PFSK-1 (cell line): ENCODE results near the gene OR52E1. TPM values are rescaled to one million over a fixed set of nuclear protein-coding genes. Genes with fewer than 3 reads are reported as not detected.

Source experiments
- FOXP2 ChIP-seq: optimal IDR thresholded peaks from 2 replicates; pipeline ENCODE3; 2011; ENCODE audit warnings: borderline replicate concordance, control low read depth, inconsistent platforms; ENCODE audit not compliant: insufficient read depth; ENCODE audit errors: extremely low read length, extremely low read depth
- POLR2AphosphoS5 ChIP-seq: IDR thresholded peaks from 2 replicates; pipeline ENCODE4 v1.6.1; 2012; ENCODE audit warnings: low read depth, mild to moderate bottlenecking, control low read depth, low read length, moderate library complexity
- REST ChIP-seq, 2 experiments: IDR thresholded peaks; 2 replicates each; pipeline versions ENCODE4 v1.6.1 to v1.8.0; 2011 to 2012; ENCODE audit warnings: low read depth in 2 of 2, low read length in 2 of 2, control low read depth in 1 of 2, inconsistent platforms in 1 of 2, mild to moderate bottlenecking in 1 of 2, moderate library complexity in 1 of 2; ENCODE audit not compliant: insufficient read depth in 1 of 2
- SIN3A ChIP-seq: IDR thresholded peaks from 2 replicates; pipeline ENCODE4 v1.6.1; 2012; ENCODE audit warnings: mild to moderate bottlenecking, low read length, moderate library complexity, borderline replicate concordance; ENCODE audit not compliant: insufficient read depth
- TAF1 ChIP-seq: IDR thresholded peaks from 2 replicates; pipeline ENCODE4 v1.6.1; 2012; ENCODE audit warnings: low read length, control low read depth, borderline replicate concordance; ENCODE audit not compliant: insufficient read depth
- polyA plus RNA-seq: library from polyadenylated mRNA; unstranded; fragments of >200 nt; gene quantifications from one replicate; pipeline ENCODE4 v1.2.1, GENCODE V29; 2012; ENCODE audit warnings: low read depth, missing spikeins; ENCODE audit not compliant: insufficient read length

The OR52E1 gene
- polyA plus RNA-seq: not detected

- TF ChIP-seq FOXP2 (no peak), TAF1 (no peak), SIN3A (no peak), REST (IDR thresholded peaks at IDR 0.05; ENCODE audit: insufficient read depth in 1 of 2, low read depth in 2 of 2, low read length in 2 of 2) (no peak), POLR2AphosphoS5 (no peak)
Measured at GRCh38 chr11:5069272-5069671, at the start of gene OR52E1. TSS of gene OR52E1 (plus strand) at chr11:5069572.

- TF ChIP-seq REST (IDR thresholded peaks at IDR 0.05; ENCODE audit: insufficient read depth in 1 of 2, low read depth in 2 of 2, low read length in 2 of 2) (no peak), TAF1 (no peak), SIN3A (no peak), POLR2AphosphoS5 (no peak), FOXP2 (no peak)
Measured at GRCh38 chr11:5021996-5022395, 47.4 kb upstream of the OR52E1 start.

GRCh38 chr11:5036669-5037068 lies 32.7 kb upstream of the OR52E1 start:
- TF ChIP-seq REST (IDR thresholded peaks at IDR 0.05; ENCODE audit: insufficient read depth in 1 of 2, low read depth in 2 of 2, low read length in 2 of 2) (no peak), POLR2AphosphoS5 (no peak), SIN3A (no peak), FOXP2 (no peak), TAF1 (no peak)

- TF ChIP-seq TAF1 (no peak), SIN3A (no peak), POLR2AphosphoS5 (no peak), REST (IDR thresholded peaks at IDR 0.05; ENCODE audit: insufficient read depth in 1 of 2, low read depth in 2 of 2, low read length in 2 of 2) (no peak), FOXP2 (no peak)
Measured at GRCh38 chr11:5037926-5038325, 31.4 kb upstream of the OR52E1 start.

- TF ChIP-seq REST (IDR thresholded peaks at IDR 0.05; ENCODE audit: insufficient read depth in 1 of 2, low read depth in 2 of 2, low read length in 2 of 2): no peak
- no peak for TF ChIP-seq POLR2AphosphoS5
- TF ChIP-seq TAF1: no peak
- no peak for TF ChIP-seq FOXP2
- TF ChIP-seq SIN3A: no peak
Measured at GRCh38 chr11:5038341-5038740, 31.0 kb upstream of the OR52E1 start.
